ENCODE measurements around the gene S100A14.

Gene S100A14

DNA sequence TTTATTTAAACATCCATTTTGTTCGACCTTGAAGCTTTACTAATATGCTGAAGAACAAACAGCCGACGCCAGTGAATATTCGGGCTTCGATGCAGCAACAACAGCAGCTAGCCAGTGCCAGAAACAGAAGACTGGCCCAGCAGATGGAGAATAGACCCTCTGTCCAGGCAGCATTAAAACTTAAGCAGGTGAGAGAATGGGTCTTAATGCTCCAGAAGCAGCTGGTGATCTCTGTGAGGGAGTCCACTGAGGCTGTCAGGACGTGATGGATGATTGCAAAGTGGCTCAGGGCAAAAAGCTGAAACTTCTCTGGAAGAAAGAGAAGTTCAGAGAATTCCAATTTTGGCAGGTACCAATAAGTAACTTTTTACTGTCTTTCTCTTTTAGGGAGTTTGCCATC, 22.1 kb upstream of the S100A14 start:
- no peak for DNase-seq (ENCODE audit: low spot score)

DNA sequence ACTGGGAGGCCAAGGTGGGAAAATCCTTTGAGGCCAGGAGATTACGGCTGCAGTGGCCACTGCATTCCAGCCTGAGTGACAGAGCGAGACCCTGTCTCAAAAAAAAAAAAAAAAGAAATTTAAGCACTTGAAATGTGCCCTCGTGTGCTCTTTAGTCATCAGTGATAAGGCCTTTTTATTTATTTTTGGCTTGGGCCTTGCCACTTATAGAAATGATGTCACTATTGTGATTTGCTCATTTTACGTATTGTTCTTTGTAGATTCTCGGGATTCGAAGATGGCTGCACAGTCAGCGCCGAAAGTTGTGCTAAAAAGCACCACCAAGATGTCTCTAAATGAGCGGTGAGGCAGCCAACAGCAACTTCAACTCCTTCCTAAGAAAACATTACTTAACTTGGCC, 20.2 kb upstream of the S100A14 start:
- no peak for DNase-seq (ENCODE audit: low spot score)

GRCh38 chr1:153635872-153636271, 19.7 kb upstream of the S100A14 start:
- no peak for DNase-seq (ENCODE audit: low spot score)

GRCh38 chr1:153633754-153634665, 17.9 kb upstream of the S100A14 start, which contains the start of gene CHTOP:
TSS of gene CHTOP (plus strand) at chr1:153634066. CDS start at chr1:153636589, 2,523 bp downstream.
- DNase-seq (ENCODE audit: low spot score): peak; percentile 98

GRCh38 chr1:153633161-153633753, 17.1 kb upstream of the S100A14 start:
- peak; percentile 47 for DNase-seq (ENCODE audit: low spot score)

DNA sequence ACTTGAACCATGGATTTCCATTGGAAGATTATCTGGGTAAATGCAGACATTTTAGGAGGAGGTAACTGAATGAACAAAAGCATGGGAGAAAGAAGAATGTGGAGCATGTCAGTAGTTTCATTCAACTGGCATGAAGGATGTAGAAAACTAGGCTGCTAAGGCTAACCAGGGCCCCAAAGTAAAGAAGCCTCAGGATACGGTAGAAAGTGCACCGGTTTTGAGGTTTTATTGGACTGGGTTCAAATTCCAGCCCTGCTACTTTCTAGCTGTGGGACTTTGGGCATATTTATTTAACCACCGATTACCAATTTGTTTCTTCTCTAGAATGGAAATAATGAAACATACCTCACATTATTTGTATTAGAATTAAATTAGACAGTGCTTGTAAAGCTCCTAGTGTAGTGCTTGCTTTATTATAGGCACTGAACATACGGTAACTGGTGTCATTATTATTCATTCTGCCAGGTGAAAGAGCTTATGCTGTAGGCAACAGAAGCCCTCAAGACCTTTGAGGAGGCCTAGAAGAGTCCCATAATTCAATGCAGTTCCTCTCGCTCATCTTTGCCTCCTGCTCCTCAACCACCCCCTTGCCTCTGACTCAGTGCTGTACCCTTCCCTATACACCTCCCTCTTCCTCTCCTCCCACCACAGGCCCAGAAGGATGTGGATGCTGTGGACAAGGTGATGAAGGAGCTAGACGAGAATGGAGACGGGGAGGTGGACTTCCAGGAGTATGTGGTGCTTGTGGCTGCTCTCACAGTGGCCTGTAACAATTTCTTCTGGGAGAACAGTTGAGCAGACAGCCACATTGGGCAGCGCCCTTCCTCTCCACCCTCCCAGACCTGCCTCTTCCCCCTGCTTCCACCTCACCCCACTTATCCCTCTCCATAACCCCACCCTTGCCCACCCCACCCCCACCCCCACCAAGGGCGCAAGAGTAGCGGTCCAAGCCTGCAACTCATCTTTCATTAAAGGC, 15.2 kb upstream of the S100A14 start:
- DNase-seq (ENCODE audit: low spot score): no peak

DNA sequence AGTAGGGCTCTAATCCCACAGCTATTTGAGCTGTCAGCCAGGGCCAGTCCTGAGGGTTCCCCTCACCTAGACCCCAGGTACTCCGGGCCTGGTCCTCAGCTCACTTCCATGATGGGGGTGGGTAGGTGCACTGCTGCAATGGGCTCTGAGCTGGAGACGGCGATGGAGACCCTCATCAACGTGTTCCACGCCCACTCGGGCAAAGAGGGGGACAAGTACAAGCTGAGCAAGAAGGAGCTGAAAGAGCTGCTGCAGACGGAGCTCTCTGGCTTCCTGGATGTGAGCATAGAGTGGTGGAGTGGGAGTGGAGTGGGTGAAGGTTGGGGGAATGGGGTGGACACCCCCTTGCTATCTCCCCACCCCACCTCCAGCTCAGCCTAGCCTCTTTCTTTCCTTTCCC, 14.3 kb upstream of the S100A14 start:
- DNase-seq (ENCODE audit: low spot score): no peak

DNA sequence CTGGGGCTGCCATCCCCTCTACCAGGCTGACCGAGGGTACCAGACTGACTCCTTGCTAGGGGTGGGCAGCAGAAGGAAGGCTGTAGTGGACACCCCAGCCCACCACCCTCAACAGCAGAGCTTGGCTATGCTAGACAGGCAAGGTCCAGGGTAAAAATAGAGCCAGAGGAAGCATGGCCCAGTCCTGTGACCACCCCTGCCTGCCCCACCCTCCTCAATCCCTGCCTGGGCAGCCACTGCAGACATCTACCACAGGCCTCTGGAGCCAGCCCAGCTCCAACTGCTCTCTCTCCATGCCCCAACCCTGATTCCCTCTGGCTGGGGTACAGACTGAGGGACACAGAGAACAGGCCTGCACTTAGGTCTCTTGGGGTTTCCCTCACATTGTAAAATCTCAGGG, 13.8 kb upstream of the S100A14 start:
- DNase-seq (ENCODE audit: low spot score): no peak

DNA sequence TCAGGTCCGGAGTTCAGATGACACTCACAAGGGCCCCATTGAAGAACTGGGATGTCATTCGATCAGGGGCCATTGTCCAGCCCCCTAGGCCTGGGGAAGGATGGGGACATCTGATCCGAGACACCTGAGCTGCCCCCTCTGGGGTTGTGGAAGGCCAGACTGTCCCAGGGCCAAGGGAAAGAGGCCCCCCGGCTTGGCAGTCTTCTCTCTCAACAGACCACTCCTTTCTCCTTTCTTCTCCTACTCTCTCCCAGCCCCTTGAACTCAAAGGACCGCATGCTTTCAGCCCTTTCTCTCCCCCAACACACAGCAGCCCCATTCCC, 13.2 kb upstream of the S100A14 start:
- no peak for DNase-seq (ENCODE audit: low spot score)

- DNase-seq (ENCODE audit: low spot score): no peak
These were observed 12.7 kb upstream of the S100A14 start for GRCh38 chr1:153628638-153629342.

- DNase-seq (ENCODE audit: low spot score): no peak
These were observed 11.8 kb upstream of the S100A14 start, which contains the start of gene S100A1 for GRCh38 chr1:153627715-153628626. TSS of gene S100A1 (plus strand) at chr1:153628434. CDS start at chr1:153630522, 2,088 bp downstream.

DNA sequence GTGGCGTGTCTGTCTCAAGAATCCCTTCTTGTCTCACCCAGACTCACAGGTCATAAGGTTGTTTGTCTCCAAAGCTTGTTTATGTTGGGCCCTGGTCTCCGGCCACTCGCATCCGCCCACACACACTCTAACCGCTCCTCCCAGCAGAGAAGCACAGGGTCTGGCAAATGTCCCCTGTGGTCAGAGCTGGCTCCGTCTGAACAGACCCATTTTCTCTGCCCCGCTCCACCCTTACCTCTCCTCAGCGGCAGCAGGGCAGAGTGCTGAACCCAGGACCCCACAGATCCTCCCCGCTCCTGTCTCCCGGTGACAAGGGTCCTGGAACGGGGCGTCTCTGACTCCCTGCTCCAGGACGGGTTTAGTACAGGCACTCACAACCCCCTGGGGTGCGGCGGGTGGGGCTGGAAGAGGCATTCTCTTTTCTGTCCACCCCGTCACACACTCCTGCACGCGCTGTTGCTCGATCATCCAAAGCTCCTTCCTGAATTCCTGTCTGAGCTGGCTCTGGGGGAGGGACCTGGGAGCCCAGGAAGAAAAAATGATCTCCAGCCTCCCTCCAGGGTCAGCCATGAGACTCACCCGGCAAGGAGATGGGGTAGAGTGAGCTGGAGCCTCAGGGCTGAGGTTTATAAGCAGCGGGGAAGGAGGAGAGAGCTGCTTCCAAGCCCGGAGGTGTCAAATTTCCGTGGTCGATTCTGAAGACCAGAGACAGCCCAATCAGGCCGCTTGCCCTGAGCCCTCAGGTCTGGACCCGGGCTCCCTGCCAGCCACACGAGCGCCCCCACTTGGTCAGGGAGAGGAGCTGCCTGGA, 11.0 kb upstream of the S100A14 start, which contains the start of gene S100A13:
Gene S100A13, minus strand, starts transcription at position 602 of the 811 bp plus-strand sequence. CDS start 1,033 bp downstream, outside the sequence.
- peak; percentile 94 for DNase-seq (ENCODE audit: low spot score)

DNA sequence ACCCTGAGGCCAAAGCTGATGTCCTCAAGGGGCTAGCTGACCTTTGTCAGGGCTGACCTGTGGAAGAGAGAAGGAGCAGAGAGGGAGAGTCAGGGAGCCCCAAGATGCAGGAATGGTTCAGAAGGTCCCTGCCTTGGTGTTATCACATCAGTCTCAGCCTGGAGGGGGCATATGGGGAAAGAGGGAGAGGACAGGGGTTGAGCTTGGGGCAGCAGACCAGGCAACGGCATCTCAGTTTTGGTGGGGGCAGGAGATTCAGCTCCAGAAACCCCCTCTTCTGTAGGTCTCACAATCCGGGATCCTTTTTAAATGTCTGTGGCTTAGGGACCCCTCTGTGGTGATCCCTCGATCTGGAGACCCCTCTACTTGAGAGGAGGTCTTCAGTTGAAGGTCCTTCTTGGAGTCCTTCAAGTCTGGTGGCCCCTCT, 10.4 kb upstream of the S100A14 start:
- no peak for DNase-seq (ENCODE audit: low spot score)

DNA sequence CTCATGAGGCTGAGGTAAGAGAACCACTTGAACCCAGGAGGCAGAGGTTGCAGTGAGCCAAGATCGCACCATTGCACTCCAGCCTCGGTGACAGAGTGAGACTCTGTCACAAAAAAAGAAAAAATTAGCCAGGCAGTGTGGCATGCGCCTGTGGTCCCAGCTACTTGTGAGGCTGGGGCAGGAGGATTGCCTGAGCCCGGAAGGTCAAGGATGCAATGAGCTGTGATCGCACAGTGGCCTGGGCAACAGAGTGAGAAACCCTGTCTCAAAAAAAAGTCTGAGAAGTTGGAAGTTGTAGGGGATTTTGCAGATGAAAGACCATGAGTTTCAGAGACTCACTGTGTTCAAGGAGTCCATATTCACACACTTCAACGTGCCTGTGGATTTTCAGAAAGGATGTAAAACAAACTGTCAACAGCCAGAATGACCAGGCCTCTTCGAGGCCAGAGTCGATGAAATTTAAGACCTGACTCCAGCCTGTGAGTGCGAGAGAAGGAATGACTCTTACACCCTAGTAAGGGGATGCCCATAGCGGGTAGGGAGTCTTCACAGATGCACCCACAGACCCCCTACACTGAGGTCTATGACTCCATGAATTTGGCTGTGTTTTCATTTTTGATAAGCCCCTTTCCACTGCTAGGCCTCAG, 9.0 kb upstream of the S100A14 start:
- no peak for DNase-seq (ENCODE audit: low spot score)

DNA sequence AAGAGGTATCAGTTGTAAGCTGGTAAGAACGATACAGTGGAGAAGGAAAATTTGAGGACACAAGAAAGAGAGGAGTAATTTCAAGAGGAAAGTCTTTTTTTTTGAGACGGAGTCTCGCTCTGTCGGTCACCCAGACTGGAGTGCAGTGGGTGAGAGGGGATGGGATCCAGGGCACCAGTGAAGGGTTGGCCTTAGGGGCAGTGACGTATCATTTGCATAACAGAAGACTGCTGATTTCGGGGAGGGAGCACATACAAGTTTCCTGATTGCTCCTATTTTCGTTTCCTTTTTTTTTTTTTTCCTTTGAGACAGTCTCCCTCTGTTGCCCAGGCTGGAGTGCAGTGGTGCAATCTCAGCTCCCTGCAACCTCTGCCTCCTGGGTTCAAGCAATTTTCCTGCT, 7.0 kb upstream of the S100A14 start:
- DNase-seq (ENCODE audit: low spot score): no peak

DNA sequence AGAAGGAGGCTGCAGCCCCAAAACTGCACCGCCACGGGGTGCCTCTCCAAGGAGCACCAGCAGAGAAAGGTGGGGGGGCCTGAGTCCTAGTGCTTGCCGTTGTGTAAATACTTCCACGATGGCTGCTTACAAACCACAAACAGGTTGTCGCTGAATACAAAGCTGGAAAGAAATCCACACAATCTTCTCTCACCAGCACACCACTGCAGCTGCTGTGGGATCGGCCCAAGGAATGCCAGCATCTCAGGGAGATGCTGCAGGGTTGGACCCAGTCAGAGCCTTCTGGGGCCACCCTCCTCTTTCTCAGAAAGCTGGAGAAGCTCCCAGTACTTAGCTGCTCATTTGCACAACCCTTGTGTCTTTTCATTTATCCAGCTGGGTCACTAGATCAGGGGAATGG, 3.0 kb upstream of the S100A14 start:
- no peak for DNase-seq (ENCODE audit: low spot score)

- DNase-seq (ENCODE audit: low spot score): peak; percentile 85
These were observed 1.5 kb upstream of the S100A14 start for GRCh38 chr1:153617663-153618062.

DNA sequence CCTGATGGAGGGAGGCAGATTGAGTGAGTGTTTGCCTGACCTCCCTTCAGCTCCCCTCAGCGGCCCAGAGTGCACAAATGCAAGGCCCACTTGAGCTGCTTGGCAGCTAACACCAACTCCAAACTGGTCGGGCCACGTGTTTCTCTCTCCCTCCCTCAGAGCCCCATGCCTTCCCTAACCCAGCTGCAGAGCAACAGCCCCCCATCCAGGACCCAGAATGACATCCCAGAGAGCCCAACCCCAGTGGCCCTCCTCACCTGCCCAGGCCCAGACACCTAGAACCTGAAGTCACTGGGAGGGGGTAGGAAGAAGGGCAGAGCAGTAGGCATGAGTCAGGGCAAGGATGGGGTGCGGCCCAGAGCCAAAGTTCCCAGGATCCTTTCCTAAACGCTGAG, 789 bp upstream of the S100A14 start:
- no peak for DNase-seq (ENCODE audit: low spot score)

DNA sequence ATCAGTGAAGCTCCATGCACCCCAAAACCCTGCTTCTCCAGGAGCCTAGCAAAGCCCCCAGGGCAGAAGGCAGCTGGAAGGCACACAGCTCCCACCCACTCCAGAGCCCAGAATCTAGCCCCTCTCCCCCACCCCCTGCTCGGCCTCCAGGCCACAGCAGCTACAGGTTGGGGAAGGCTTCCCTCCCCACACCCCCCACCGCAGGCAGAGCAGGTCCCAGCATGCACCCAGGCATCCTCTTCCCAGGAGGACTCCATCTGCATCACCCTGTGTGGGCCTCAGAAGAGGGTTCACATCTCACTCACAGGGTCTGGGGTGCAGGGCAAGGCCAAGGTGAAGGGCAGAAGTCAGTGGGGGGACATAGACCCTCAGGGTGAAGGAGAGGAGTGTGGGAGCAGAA, 719 bp downstream of the S100A14 start:
- DNase-seq (ENCODE audit: low spot score): no peak

Measured in RKO (cell line).